Ishikawa (cell line): ENCODE results near the gene PACSIN2.

Source experiments
- EP300 ChIP-seq: IDR thresholded peaks from 2 replicates; pipeline ENCODE4 v1.6.1; 2012; ENCODE audit warnings: borderline replicate concordance
- MAX ChIP-seq: IDR thresholded peaks from 2 replicates; pipeline ENCODE4 v1.6.1; 2012
- TAF1 ChIP-seq: IDR thresholded peaks from 2 replicates; pipeline ENCODE4 v1.6.1; 2012; ENCODE audit warnings: low read depth, mild to moderate bottlenecking
- TEAD4 ChIP-seq: IDR thresholded peaks from 2 replicates; pipeline ENCODE4 v1.6.1; 2012

- TF ChIP-seq TAF1 (no peak), EP300 (no peak), MAX (no peak), TEAD4 (no peak)
Measured at GRCh38 chr22:42934338-42934737, 80.6 kb downstream of the PACSIN2 start.
